HepG2 (cell line): Measurements from ENCODE around the gene AURKA. TPM values are rescaled to one million over a fixed set of nuclear protein-coding genes. Genes with fewer than 3 reads are reported as not detected.

Experiments used
- ATAC-seq: fragments of 200-7000 bp; cut with Tn5 transposase; 3 replicates; pipeline ENCODE4 v1.9.1; 2020; ENCODE audit warnings: mild to moderate bottlenecking, moderate library complexity
- BruUV-seq: library from RNA; stranded (reverse); fragments of 400-500 nt; replicated peaks from 2 replicates; lab custom pipeline; 2021; lab: Mats Ljungman, UMichigan
- CTCF ChIA-PET: fragments of 300-600 bp; formaldehyde crosslinking; extraction: SDS; loops from one replicate; lab custom pipeline; 2021; ENCODE audit warnings: low total read pairs, inconsistent platforms, low intra/inter-chr PET ratio; lab: Yijun Ruan, JAX
- POLR2A ChIA-PET: fragments of 350-600 bp; sonication (Branson Sonifier 250); formaldehyde crosslinking; loops from one replicate; lab custom pipeline; 2020; ENCODE audit warnings: antibody characterized with exemption, inconsistent platforms; lab: Yijun Ruan, JAX
- DNase-seq: peaks from one replicate; pipeline ENCODE4 v3.0.0-alpha.2; 2015; ENCODE audit warnings: low spot score
- FAIRE-seq: peaks from 3 replicates; lab custom pipeline; 2011; peaks lifted over from hg19 to GRCh38; lab: Jason Lieb, UNC
- H2AFZ ChIP-seq: one replicate; pipeline ENCODE4 v1.6.1; 2011; ENCODE audit warnings: low read length, inconsistent platforms
- H3K27ac ChIP-seq: fragments of 300-600 bp; 3 replicates; pipeline ENCODE4 v1.8.0; 2011; ENCODE audit warnings: mixed run types, mild to moderate bottlenecking, mixed read lengths, low read length, inconsistent platforms; ENCODE audit not compliant: insufficient read depth; ENCODE audit errors: extremely low read length
- H3K27me3 ChIP-seq, 2 experiments: fragments of 200-600 bp in 1 of 2; 2 replicates in 1 of 2; 3 replicates in 1 of 2; pipeline versions ENCODE4 v1.6.0 to v1.8.0; 2011; ENCODE audit warnings: low read length in 2 of 2, mild to moderate bottlenecking in 2 of 2, moderate library complexity in 2 of 2, inconsistent platforms in 1 of 2; ENCODE audit not compliant: insufficient read depth in 2 of 2, control insufficient read depth in 1 of 2
- H3K36me3 ChIP-seq, 2 experiments: fragments of 200-600 bp in 1 of 2; replicated peaks in 1 of 2; 2 replicates in 1 of 2; 3 replicates in 1 of 2; pipeline versions ENCODE4 v1.5.1 to v1.8.0; 2011; ENCODE audit warnings: low read length in 2 of 2, inconsistent platforms in 1 of 2; ENCODE audit not compliant: insufficient read depth in 2 of 2, control insufficient read depth in 1 of 2
- H3K4me1 ChIP-seq: 2 replicates; pipeline ENCODE4 v1.5.1; 2012; ENCODE audit warnings: low read length, inconsistent platforms; ENCODE audit not compliant: insufficient read depth
- H3K4me2 ChIP-seq: 2 replicates; pipeline ENCODE4 v1.6.0; 2011; ENCODE audit warnings: low read depth, low read length, inconsistent platforms
- H3K4me3 ChIP-seq, 3 experiments: fragments of 200-600 bp in 1 of 3; sonication (generic), shearing (Covaris generic) in 1 of 3; replicated peaks in 1 of 3; 2 replicates each; pipeline ENCODE4 v1.5.1; 2011 to 2016; ENCODE audit warnings: low read length in 3 of 3, inconsistent platforms in 2 of 3, low read depth in 2 of 3, mild to moderate bottlenecking in 2 of 3, control low read depth in 1 of 3, mixed read lengths in 1 of 3; ENCODE audit not compliant: insufficient read depth in 1 of 3
- H3K79me2 ChIP-seq: one replicate; pipeline ENCODE4 v1.6.1; 2011; ENCODE audit warnings: low read length, inconsistent platforms; ENCODE audit not compliant: insufficient read depth
- H3K9ac ChIP-seq: 2 replicates; pipeline ENCODE4 v1.6.0; 2011; ENCODE audit warnings: mild to moderate bottlenecking, low read depth, low read length, inconsistent platforms; ENCODE audit not compliant: insufficient read depth
- H3K9me3 ChIP-seq: 2 replicates; pipeline ENCODE4 v1.5.1; 2012; ENCODE audit warnings: mild to moderate bottlenecking, low read length
- H4K20me1 ChIP-seq: 2 replicates; pipeline ENCODE4 v1.6.0; 2011; ENCODE audit warnings: inconsistent platforms, mild to moderate bottlenecking, low read length, moderate library complexity; ENCODE audit not compliant: insufficient read depth
- JUNB ChIP-seq: sonication (generic); formaldehyde crosslinking; IDR thresholded peaks from 2 replicates; pipeline ENCODE4 v1.8.0; 2022; ENCODE audit warnings: missing genetic modification reagents, mild to moderate bottlenecking, borderline replicate concordance
- NR2F6 ChIP-seq, 2 experiments: IDR thresholded peaks; 2 replicates each; pipeline ENCODE4 v1.6.1; 2016; ENCODE audit warnings: antibody characterized with exemption in 1 of 2, mild to moderate bottlenecking in 1 of 2
- WGBS: methylation state at CpG from one replicate; pipeline ENCODE4 v1.1.6; 2017; ENCODE audit warnings: low lambda C conversion rate; 5-methylcytosine and 5-hydroxymethylcytosine counted together
- in situ Hi-C: cut with HindIII; loops from 2 replicates; pipeline ENCODE4 v1.10.0; 2017; ENCODE audit warnings: low pct_unique_long_range_greater_than_20kb; ENCODE audit not compliant: extremely low pct_ligation_motif_present
- intact Hi-C: fragments of 100-400 bp; cut with micrococcal nuclease; formaldehyde crosslinking; loops from one replicate; pipeline ENCODE4 v1.10.0; 2022; ENCODE audit not compliant: unreplicated experiment
- polyA plus RNA-seq, 8 experiments: library from polyadenylated mRNA; depleted of rRNA in 3 of 8; stranded (reverse) in 7 of 8; unstranded in 1 of 8; fragments of >200 nt; fragmentation: Illumina TruSeq in 4 of 8; extraction: Trizol in 4 of 8; gene quantifications; 2 replicates each; pipeline versions ENCODE4 v1.2.1 to v1.2.3, GENCODE V29; 2011 to 2016; ENCODE audit warnings: low read depth in 4 of 8, missing spikeins in 1 of 8, mixed read lengths in 1 of 8; ENCODE audit not compliant: insufficient read depth in 1 of 8
- total RNA-seq, 5 experiments: library from RNA; depleted of rRNA; stranded (reverse); fragments of >200 nt; fragmentation: Illumina TruSeq; extraction: Trizol; gene quantifications; 2 replicates each; pipeline ENCODE4 v1.2.3, GENCODE V29; 2016; ENCODE audit warnings: low read depth in 1 of 5
- TF ChIP-seq, protein P1 (sequence below): IDR thresholded peaks from 2 replicates; pipeline ENCODE4 v1.6.1; 2016; ENCODE audit warnings: missing compliant biosample characterization, missing genetic modification reagents, borderline replicate concordance
- TF ChIP-seq, protein P2 (sequence below): sonication (generic); formaldehyde crosslinking; IDR thresholded peaks from 2 replicates; pipeline ENCODE4 v1.4.0; 2020; ENCODE audit warnings: missing genetic modification reagents, borderline replicate concordance
- TF ChIP-seq, protein P3 (sequence below): sonication (generic); formaldehyde crosslinking; conservative IDR thresholded peaks from 2 replicates; pipeline ENCODE4 v1.4.0; 2020; ENCODE audit warnings: missing genetic modification reagents
- TF ChIP-seq, protein P4 (sequence below): sonication (generic); formaldehyde crosslinking; IDR thresholded peaks from 2 replicates; pipeline ENCODE4 v1.8.1; 2023; ENCODE audit warnings: missing genetic modification reagents, inconsistent platforms, borderline replicate concordance

Gene AURKA
- total and polyA plus RNA-seq, 2 of the 13 experiments (the other 11 are each of a cell fraction or from before 2014, with no cell fraction given) = 96.4 to 224 TPM

DNA sequence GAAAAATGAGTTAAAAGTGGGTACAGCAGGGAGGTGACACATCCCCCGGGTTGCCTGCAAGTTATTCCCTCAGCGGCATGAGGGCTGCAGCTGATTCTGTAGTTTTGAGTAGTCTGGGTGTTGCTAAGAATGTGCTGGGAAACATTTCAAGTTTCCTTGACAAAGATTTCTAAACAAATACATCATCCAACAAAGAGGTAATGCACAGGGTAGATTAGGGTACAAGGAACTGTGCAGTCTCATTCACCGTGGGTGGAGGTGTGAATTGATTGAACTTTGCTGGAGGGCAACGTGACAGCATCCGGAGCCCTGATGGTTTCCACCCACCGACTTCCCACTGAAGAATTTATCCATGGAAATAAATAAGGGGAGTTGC, 41.9 kb upstream of the AURKA start:
- CTCF ChIA-PET = no interaction called here

DNA sequence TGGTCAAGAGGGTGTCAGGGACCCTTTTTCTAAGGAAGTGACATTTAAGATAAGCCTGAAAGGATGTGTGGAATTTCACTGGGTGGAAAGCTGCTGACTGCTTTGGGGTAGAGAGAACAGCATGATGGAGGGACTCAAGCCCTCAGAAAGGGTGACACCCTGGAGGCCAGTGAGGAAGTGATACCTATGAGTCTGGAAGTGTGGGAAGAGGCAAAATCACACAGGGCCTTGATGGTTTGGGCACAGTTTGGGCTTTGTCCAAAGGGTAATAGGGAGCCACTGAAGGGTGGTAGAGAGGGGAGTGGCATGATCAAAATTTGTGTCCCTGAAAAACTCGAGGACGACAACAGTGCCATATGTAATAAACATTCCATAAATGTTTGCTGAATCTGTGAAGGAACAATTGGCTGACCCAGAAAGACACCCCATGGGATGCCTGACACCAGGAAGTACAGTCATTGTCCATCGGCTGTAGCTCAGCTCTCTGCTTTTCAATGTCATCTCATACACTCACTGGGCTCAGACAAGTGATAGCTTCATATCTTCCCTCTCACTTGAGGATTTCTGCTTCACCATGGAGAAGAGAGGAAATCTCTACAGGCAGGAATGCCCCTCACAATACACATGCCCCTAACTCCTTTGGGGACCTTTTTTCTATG, 41.3 kb upstream of the AURKA start:
- Histone ChIP-seq H3K27ac (no peak overlapping the region), H2AFZ (no peak overlapping the region), H3K4me3 (no peak overlapping the region), H3K79me2 (no peaks in the 10 kb centered on the region), H3K36me3 (no peaks in the 10 kb centered on the region), H3K9ac (no peak overlapping the region), H3K4me1 (no peaks in the 10 kb centered on the region), H3K9me3 (no peaks in the 10 kb centered on the region), H3K4me2 (no peak overlapping the region), H3K27me3 (no peaks in the 10 kb centered on the region), H4K20me1 (no peaks in the 10 kb centered on the region)
- ChIA-PET CTCF (no interaction called here), POLR2A (no interaction called here)
- in situ Hi-C loops (no loop called here), intact Hi-C loops (no loop called here)
- ATAC-seq (no peak), FAIRE-seq (no peak), DNase-seq (no peak)
- BruUV-seq = no TSS peak
- WGBS = 39% methylated on average over 3 of the region's 3 CpGs
- TF ChIP-seq, protein P1, sequence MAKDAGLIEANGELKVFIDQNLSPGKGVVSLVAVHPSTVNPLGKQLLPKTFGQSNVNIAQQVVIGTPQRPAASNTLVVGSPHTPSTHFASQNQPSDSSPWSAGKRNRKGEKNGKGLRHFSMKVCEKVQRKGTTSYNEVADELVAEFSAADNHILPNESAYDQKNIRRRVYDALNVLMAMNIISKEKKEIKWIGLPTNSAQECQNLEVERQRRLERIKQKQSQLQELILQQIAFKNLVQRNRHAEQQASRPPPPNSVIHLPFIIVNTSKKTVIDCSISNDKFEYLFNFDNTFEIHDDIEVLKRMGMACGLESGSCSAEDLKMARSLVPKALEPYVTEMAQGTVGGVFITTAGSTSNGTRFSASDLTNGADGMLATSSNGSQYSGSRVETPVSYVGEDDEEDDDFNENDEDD (CRISPR knock-in tag) = no peak
- TF ChIP-seq NR2F6 (IDR thresholded peaks at IDR 0.05) (no peak), NR2F6 (CRISPR knock-in tag; IDR thresholded peaks at IDR 0.05) (no peak), JUNB (CRISPR knock-in tag) (no peak)
- TF ChIP-seq, protein P2, sequence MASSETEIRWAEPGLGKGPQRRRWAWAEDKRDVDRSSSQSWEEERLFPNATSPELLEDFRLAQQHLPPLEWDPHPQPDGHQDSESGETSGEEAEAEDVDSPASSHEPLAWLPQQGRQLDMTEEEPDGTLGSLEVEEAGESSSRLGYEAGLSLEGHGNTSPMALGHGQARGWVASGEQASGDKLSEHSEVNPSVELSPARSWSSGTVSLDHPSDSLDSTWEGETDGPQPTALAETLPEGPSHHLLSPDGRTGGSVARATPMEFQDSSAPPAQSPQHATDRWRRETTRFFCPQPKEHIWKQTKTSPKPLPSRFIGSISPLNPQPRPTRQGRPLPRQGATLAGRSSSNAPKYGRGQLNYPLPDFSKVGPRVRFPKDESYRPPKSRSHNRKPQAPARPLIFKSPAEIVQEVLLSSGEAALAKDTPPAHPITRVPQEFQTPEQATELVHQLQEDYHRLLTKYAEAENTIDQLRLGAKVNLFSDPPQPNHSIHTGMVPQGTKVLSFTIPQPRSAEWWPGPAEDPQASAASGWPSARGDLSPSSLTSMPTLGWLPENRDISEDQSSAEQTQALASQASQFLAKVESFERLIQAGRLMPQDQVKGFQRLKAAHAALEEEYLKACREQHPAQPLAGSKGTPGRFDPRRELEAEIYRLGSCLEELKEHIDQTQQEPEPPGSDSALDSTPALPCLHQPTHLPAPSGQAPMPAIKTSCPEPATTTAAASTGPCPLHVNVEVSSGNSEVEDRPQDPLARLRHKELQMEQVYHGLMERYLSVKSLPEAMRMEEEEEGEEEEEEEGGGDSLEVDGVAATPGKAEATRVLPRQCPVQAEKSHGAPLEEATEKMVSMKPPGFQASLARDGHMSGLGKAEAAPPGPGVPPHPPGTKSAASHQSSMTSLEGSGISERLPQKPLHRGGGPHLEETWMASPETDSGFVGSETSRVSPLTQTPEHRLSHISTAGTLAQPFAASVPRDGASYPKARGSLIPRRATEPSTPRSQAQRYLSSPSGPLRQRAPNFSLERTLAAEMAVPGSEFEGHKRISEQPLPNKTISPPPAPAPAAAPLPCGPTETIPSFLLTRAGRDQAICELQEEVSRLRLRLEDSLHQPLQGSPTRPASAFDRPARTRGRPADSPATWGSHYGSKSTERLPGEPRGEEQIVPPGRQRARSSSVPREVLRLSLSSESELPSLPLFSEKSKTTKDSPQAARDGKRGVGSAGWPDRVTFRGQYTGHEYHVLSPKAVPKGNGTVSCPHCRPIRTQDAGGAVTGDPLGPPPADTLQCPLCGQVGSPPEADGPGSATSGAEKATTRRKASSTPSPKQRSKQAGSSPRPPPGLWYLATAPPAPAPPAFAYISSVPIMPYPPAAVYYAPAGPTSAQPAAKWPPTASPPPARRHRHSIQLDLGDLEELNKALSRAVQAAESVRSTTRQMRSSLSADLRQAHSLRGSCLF = no peak
- TF ChIP-seq, protein P3, sequence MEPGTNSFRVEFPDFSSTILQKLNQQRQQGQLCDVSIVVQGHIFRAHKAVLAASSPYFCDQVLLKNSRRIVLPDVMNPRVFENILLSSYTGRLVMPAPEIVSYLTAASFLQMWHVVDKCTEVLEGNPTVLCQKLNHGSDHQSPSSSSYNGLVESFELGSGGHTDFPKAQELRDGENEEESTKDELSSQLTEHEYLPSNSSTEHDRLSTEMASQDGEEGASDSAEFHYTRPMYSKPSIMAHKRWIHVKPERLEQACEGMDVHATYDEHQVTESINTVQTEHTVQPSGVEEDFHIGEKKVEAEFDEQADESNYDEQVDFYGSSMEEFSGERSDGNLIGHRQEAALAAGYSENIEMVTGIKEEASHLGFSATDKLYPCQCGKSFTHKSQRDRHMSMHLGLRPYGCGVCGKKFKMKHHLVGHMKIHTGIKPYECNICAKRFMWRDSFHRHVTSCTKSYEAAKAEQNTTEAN = no peak

More for the DNA sequence above, 41.9 kb upstream of the AURKA start:
- no peaks in the 10 kb centered on the region for H3K9me3 ChIP-seq
- H3K36me3 ChIP-seq = no peaks in the 10 kb centered on the region
- no peaks in the 10 kb centered on the region for H3K4me1 ChIP-seq
- in situ Hi-C loops (no loop called here), intact Hi-C loops (no loop called here)
- H3K4me2 ChIP-seq = no peak overlapping the region
- H3K79me2 ChIP-seq = no peaks in the 10 kb centered on the region
- no peaks in the 10 kb centered on the region for H3K27me3 ChIP-seq
- FAIRE-seq = no peak
- no peak for DNase-seq
- no peak overlapping the region for H3K27ac ChIP-seq
- no peak overlapping the region for H3K4me3 ChIP-seq
- H3K9ac ChIP-seq = no peak overlapping the region
- 53% methylated on average over 6 of the region's 6 CpGs for WGBS
- POLR2A ChIA-PET = no interaction called here
- no peak overlapping the region for H2AFZ ChIP-seq
- ATAC-seq = no peak
- H4K20me1 ChIP-seq = no peaks in the 10 kb centered on the region
- TF ChIP-seq, protein P4, sequence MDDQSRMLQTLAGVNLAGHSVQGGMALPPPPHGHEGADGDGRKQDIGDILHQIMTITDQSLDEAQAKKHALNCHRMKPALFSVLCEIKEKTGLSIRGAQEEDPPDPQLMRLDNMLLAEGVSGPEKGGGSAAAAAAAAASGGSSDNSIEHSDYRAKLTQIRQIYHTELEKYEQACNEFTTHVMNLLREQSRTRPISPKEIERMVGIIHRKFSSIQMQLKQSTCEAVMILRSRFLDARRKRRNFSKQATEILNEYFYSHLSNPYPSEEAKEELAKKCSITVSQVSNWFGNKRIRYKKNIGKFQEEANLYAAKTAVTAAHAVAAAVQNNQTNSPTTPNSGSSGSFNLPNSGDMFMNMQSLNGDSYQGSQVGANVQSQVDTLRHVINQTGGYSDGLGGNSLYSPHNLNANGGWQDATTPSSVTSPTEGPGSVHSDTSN (CRISPR knock-in tag) = no peak
- no TSS peak for BruUV-seq
